CD4-positive, CD25-positive, alpha-beta regulatory T cell (primary cell): ENCODE data around the gene CD300H. TPM values are rescaled to one million over a fixed set of nuclear protein-coding genes. Genes with fewer than 3 reads are reported as not detected.

Experiments used
- polyA plus RNA-seq, 4 donors: library from polyadenylated mRNA; unstranded; fragments of 300-500 nt; fragmentation: Illumina TruSeq; gene quantifications; one replicate each; pipeline ENCODE4 v1.2.3, GENCODE V29; 2021
- total RNA-seq: library from RNA; stranded (reverse); gene quantifications from one replicate; pipeline ENCODE4 v1.2.3, GENCODE V29; 2022

The CD300H gene
- total and polyA plus RNA-seq, 5 donors from 2014 or later: 0.37 TPM; not detected in 4

Other genes with a start within 250 kb of the CD300H start
- gene KIF19, start 241.3 kb downstream of the CD300H start, total RNA-seq: 1.8 TPM
- gene KIF19, start 241.3 kb downstream of the CD300H start, polyA plus RNA-seq: 1 to 10 TPM; 1.2 to 1.7 (median 1.3) TPM
- not detected for gene BTBD17, start 205.6 kb downstream of the CD300H start, total RNA-seq
- under 1 TPM in 1 of 4 donors, not detected in 3; 0.09 TPM for gene BTBD17, start 205.6 kb downstream of the CD300H start, polyA plus RNA-seq
- gene GPR142, start 200.0 kb downstream of the CD300H start, total RNA-seq: not detected
- gene GPR142, start 200.0 kb downstream of the CD300H start, polyA plus RNA-seq: not detected
- gene GPRC5C, start 135.4 kb downstream of the CD300H start, total RNA-seq: not detected
- not detected for gene GPRC5C, start 135.4 kb downstream of the CD300H start, polyA plus RNA-seq
- 4.8 TPM for gene CD300A, start 100.9 kb downstream of the CD300H start, total RNA-seq
- gene CD300A, start 100.9 kb downstream of the CD300H start, polyA plus RNA-seq: 1 to 10 TPM in 3 of 4 donors, under 1 TPM in 1; 0.39 to 3.0 (median 2.1) TPM
- not detected for gene CD300LB, start 36.0 kb downstream of the CD300H start, total RNA-seq
- gene CD300LB, start 36.0 kb downstream of the CD300H start, polyA plus RNA-seq: not detected
- gene CD300C, start 21.4 kb downstream of the CD300H start, total RNA-seq: not detected
- gene CD300C, start 21.4 kb downstream of the CD300H start, polyA plus RNA-seq: under 1 TPM in 1 of 4 donors, not detected in 3; 0.15 TPM
- gene CD300LD, start 24.8 kb upstream of the CD300H start, total RNA-seq: not detected
- not detected for gene CD300LD, start 24.8 kb upstream of the CD300H start, polyA plus RNA-seq
- not detected for gene CD300E, start 56.2 kb upstream of the CD300H start, total RNA-seq
- gene CD300E, start 56.2 kb upstream of the CD300H start, polyA plus RNA-seq: under 1 TPM in 2 of 4 donors, not detected in 2; 0.06 to 0.08 TPM
- gene CD300LF, start 145.4 kb upstream of the CD300H start, total RNA-seq: 0.52 TPM
- under 1 TPM in 2 of 4 donors, not detected in 2; 0.19 to 0.21 TPM for gene CD300LF, start 145.4 kb upstream of the CD300H start, polyA plus RNA-seq
- 85.5 TPM for gene RAB37, start 169.7 kb upstream of the CD300H start, total RNA-seq
- gene RAB37, start 169.7 kb upstream of the CD300H start, polyA plus RNA-seq: 100 to 1,000 TPM in 2 of 4 donors, 10 to 100 TPM in 2; 75.6 to 159 (median 104) TPM
- 177 TPM for gene NHERF1, start 181.1 kb upstream of the CD300H start, total RNA-seq
- gene NHERF1, start 181.1 kb upstream of the CD300H start, polyA plus RNA-seq: 100 to 1,000 TPM; 373 to 453 (median 405) TPM
- 35.4 TPM for gene NAT9, start 208.8 kb upstream of the CD300H start, total RNA-seq
- gene NAT9, start 208.8 kb upstream of the CD300H start, polyA plus RNA-seq: 10 to 100 TPM; 16.2 to 22.0 (median 17.7) TPM